GM18498 (cell line): Measurements from ENCODE around the gene CCK.
A peak's percentile ranks its signal among the peaks of the same experiment; 100 is the strongest.

ENCODE experiments used
- ATAC-seq: cut with Tn5 transposase; IDR thresholded peaks from one replicate; pipeline ENCODE4 v1.9.1; 2021; ENCODE audit warnings: mild to moderate bottlenecking, moderate library complexity; ENCODE audit not compliant: unreplicated experiment

Gene CCK

DNA sequence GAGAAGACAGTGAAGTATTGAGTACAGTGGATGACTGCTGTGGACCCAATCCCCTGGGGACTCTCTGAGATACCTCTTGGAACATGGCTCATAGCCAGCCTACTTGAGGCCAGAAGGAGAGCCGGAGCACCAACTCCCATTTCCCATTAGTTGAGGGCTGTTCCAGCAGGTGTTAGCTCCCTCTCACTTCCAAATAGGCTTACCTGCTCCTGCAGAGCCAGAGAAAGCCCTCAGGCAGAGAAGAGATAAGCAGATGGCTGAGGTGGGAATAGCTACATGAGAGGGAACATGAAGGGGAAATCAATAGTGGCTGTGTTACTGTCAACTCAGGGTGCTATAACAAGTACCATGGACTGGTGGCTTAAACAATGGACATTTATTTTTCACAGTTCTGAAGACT is 4.6 kb upstream of the CCK start:
- no peak for ATAC-seq

DNA sequence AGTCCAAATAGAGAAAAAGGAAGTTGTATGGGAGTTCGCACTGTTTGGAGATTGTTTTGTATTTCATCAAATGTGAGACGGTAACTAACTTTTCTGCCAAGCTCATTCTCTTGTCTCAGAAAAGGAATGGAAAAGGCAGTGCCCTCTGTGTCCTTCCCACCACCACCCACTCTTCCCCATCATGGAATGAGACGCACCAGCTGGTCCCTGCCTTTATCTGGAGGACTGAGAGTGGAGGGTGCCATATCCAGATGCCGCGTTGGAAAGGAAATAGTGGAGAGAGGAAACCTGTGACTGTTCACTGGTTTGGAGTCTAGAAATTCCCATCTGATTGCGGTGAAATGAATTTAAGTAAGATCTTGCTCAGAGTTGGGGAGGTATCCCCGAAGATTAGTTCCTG is 3.7 kb upstream of the CCK start:
- no peak for ATAC-seq

DNA sequence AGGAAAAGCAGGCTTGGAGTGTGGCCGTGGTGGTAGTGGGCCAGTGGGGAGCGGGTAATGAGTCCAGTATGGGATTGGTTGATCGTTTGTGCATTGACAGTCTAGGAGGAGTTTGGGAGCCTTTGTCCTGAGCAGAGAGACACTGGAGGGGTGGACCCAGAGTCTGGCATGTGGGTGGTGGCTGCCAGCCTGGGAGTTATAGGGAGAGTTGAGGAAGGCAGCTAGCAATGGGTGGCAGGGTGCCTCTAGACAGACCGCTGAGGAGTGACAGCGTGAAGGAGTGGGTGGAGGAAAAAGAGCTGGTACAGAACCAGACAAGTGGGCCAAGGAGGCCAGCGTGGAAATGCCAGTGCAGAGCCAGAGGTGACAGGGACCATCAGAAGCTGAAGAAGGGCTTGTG is 1.9 kb upstream of the CCK start:
- no peak for ATAC-seq

DNA sequence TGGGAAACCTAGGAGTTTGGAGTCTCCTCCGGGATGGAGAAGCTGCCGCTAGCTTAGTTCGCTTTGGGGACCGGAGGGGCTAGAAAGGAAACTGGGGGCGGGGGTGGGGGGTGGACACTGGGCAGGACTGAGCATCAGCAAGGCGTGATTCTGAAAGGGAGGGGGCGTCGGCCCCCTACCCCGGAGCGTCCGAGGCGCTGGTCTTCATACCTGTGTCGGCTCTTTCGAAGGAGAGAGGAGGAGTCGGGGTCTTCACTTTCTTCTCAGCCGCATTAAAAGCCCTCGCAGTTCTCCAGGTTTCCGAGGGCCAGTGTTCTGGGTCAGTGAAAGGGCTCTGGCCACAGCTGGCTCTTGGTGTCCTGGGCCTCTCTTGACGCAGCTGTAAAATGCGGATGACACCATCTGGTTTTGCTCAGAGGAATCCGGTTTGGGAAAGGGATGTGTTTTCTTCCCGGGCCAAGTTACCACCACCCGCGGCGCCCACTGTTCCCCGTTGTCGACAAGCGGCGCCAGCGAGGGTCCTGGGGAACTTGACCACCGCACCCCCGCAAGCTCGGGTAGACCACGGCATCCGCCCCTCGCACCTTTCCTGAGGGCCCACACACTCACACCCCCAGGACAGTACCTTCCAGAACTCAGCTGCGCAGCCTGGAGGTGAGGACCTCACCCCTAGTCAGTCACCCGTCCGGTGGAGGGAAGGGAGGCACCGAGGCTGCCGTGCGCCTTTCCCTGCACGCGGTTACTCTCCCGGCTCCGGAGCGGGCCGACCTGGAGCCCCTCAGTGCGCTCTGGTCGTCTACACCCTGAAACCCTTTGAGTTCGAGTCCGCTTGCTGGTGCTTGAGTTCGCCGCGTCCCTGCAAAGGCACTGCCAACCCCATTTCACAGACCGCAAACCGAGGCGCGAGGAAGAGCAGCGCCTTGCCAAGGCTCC is 660 bp downstream of the CCK start:
- ATAC-seq = no peak

DNA sequence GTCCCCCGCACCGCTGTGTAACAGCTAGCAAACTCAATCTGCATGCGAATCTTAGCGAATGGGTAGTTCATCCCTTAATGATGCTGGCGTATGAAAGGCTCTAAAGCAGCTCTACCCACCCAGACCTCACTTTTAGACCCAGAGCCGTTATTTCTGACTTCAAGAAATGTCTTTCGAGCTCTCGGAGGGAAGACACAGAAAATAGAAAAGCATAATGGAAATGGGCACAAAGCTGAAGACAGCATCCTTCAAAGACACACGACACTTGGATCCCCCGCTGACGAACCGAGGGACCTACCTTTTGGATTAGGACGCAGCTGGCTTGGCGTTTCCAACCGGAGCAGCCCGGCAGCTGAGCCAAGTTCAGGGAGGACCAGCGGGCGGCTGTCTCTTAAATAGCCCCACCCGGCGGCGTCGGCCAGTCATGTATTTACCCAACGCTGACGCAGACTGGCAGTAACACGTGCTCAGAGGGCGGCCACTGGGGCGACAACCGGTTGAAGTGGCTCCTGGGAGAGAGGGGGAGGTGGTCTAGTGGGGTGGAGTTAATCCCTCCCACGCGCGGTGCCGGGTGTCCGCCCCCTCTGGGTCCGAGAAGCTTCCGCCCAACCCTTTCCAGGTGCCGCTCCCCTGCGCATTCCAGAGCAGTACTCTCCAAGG is 1.5 kb downstream of the CCK start:
- no peak for ATAC-seq

DNA sequence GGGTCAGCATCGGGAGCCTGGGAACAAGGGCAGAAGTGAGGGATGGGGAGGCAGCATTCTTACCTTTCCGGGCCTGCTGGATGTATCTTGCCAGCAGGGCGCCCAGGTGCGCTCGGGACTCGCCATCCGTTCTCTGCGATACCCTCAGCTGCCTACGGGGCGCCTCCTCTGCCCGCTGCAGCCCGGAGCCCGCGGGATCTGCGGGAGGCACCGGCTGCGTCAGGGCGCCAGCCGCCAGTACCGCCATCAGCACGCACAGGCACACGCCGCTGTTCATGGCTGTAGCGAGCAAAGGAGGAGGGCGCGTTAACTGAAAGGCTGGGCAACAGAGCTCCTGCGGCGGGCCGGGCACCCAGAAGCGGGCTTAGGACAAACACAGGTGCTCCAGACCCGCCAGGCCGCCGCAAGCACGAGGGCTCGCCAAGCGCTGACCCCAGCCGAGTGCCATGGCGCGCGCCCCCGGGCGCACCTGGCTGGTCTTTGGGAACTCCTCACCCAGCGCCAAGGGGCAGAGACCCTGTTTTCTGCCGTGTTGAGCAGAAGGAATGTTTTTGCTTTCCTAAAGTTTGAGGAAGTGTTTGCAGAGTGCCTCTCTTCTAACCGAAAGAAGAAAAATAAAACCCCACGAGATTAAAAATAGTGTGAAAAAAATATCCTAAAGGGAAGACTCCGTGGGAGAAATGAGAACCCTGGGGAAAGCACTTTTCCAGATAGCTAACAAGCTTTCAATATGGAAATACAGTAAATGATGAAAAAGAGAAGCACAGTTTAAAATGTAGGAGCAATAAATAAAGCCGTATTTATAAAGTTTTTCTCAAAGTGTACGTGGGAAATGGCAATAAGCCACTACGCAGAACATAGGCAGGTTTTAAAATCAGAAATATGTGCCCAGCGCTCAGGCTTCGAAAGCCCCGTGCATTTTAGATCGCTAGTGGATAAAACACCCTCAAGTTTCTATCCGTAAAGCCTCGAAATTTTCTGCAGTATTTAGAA is 2.3 kb downstream of the CCK start:
- no peak for ATAC-seq

DNA sequence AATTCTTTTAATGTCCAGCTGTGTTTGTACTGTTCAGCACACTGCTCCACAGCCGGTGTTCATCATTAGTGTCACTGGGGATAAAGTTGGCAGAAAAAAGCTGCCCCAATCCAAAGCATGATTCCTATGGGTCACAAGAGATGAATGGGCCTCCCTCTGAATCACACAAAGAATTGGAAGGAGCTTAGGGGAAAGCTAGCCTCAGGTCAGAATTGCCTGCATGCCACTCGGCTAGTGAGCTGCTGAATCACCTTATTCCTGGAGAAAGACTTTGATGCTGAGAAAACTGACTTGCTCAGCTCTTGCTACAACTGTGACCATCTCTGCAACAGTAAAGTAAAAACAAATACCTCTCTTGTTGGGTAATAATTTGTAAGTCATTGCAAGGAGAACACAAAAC is 3.5 kb downstream of the CCK start:
- no peak for ATAC-seq

DNA sequence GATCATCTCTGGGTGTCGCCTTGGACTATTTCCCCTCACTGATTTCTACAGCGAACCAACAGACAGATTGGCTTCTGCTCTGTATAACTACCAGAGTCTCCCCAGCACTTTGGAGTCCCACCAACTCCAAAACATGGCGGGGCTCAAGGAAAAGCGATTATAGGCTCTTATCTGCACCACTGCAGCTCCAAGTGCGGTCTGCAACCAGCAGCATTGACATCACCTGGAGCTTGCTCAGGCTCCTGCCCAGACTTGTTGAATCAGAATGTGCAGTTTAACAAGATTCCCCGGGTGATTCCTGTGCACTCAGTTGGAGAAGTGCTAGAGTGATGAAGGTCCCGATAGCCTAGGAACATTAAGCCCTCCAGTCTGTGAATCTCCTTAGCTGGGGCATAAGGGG is 9.0 kb downstream of the CCK start:
- ATAC-seq = no peak

DNA sequence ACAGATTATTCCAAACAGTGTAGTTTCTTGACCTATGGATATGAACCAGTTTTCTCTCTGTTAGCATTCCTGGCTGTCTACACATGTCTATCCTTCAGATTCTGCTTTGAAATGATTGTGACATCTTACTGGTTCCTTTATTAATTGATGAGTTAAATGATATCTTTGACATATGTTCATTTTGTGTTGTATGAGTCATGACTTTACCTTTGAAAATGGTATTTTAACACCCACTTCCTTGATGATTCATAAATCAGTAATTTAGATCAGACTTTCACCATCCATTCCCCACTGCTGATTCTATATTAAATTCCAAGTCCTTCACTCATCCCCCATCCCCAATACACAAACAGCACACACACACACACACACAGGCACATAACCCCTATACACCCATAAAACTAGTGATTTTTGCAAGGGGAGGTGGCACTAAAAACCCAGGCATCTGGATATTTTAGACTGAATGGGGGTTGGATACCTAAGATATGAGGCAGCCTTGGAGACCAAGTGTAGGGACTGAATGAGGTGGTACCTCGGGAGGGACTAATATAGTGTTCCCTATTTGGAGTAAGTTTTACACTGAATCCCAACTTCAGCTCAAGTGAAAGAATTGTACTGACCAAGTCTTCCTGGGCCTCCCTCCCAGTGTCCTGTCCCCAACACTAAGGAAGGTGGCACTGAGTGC is 9.7 kb downstream of the CCK start:
- no peak for ATAC-seq

DNA sequence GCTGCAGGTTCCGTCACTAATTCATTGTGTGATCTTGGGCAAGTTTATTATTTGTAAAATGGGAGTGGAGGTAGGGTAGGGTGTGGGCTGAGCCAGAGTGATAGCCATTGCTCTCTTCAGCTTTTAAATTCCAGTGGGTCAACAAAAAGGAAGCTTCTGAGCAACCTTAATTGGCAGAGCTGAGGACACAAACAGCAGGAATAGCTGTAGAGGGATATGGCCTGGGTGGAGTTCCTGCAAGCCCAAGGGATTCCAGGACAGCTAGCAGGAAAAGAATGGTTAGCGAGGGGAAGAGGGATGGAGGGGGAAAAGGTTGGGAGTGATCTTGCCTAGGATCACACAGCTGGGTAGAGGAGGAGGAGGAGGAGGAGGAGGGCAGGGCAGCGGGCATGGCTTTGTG is 11.4 kb downstream of the CCK start:
- ATAC-seq = no peak

DNA sequence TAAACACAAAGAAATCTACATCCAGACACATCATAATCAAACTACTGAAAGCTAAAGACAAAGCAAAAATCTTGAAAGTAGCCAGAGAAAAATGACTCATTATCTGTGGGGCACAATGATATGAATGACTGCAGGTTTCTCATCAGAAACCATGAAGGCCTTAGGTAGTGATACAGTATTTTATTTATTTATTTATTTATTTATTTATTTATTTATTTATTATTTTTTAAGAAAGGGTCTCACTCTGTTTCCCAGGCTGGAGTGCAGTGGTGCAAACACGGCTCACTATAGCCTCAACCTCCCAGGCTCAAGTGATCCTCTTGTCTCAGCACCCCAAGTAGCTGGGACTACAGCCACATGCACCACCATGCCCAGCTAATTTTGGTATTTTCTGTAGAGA is 15.2 kb downstream of the CCK start:
- ATAC-seq = no peak

DNA sequence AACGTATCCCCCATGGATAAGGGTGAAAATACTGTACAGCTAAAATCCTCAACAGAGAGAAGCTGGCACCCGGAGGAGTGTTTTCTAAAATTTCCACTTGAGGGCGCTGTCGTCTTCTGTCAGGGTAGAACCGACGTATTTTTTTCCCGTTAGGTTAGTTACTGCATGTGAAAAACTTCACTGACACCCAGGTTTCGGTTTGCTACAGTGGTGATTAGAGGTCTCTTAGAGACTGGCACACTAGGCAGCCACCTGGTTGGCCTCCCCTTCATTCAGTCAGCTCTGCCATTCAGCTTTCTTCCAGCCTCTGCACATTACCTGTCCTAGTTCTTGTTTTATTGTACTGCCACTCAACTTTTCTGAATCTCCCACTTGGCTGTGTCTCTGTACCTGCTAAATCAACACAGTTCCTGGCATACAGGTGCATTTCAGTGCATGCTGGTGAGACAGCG is 18.4 kb downstream of the CCK start:
- ATAC-seq = peak; percentile 87

DNA sequence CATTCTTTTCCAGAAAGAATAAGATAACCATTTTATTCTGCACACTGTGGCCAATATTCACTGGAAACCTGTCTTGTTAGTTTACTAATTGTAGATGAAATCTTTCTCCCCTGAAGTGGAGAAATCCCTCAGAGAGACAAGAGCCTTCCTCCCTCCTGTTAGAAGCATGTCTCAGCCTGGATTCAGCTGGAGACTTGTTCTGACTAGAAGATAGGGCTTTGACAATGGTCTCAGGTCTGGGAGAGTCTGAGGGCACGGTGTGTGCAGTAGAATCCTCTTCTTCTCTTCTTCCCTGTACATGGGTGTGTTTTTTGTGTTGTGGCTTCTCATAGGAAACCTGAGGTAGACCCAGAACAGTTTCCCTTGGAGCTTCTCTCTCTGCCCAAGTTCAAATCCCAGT is 19.9 kb downstream of the CCK start:
- ATAC-seq = no peak

DNA sequence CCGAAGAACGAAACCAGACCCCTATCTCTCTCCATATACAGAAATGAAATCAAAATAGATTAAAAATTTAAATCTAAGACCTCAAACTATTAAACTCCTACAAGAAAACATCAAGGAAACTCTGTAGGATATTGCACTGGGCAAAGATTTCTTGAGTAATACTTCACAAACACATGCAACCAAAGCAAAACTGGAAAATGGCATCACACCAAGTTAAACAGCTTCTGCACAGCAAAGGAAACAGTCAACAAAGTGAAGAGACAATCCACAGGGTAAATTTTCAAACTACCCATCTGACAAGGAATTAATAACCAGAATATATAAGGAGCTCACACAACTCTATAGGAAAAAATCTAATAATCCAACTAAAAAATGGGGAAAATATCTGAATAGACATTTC is 29.4 kb downstream of the CCK start:
- ATAC-seq = no peak

DNA sequence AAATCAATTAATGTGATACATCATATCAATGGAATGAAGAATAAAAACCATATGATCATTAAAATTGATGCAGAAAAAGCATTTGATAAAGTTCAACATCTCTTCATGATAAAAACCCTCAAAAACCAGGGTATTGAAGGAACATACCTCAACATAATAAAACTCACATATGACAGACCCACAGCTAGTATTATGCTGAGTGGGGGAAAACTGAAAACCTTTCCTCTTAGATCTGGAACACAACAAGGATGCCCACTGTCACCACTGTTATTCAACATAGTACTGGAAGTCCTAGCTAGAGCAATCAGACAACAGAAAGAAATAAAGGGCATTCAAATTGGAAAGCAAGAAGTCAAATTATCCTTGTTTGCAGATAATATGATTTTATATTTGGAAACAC is 30.5 kb downstream of the CCK start:
- no peak for ATAC-seq

DNA sequence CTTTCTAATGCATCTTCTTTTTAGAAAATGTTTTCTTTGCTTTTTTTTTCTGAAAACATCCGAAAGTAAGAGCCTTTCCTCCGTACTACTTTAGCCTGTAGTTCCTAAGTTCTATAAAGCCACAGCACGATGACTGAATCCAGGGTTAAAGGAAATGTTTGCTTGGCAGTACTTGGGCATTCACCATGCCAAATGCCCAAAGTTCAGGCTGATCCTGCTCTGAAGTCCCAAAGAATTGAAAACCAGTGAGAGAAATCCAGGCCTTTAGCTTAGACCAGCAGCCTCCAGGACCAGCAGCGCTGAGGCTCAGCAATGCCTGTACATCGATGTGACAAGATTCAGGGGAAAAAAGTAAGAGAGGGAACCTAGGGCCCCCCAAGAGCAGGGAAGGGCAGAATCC is 35.1 kb downstream of the CCK start:
- no peak for ATAC-seq

DNA sequence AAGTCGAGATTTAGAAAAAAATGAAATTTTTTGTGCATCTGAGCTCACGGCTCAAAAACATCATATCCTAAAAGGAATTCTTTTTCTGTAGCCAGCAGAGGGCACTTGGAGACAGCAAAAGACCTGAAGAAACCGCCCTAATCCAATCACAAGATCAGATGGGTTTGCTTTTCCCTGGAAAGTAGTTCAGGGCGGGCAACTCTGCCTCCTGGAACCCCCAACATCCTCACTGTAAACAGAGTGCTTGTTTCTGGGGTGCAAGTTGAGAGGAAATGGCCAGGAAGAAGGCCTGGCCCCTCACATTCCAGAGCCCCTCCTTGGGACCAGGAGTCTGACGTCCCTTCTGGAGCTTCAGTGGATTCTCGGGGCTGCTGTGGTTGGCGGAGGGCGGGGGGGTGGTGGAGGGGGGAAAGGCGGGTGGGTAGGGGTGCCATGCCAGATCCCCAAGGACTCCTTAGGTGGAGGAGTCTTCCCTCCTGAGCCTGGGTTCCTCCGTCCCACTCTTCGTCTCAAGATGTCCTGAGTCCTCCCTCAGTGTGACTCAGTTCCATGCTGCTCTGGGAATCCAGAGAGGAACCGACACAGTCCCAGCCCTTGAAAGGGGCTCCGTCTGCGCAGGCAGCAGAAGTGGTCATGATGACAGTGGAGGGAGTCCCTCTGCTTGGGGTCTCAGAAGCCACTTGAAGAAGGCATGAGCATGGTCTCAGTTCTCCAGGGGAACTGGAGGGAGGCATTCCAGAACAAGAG is 35.9 kb downstream of the CCK start:
- ATAC-seq = no peak

DNA sequence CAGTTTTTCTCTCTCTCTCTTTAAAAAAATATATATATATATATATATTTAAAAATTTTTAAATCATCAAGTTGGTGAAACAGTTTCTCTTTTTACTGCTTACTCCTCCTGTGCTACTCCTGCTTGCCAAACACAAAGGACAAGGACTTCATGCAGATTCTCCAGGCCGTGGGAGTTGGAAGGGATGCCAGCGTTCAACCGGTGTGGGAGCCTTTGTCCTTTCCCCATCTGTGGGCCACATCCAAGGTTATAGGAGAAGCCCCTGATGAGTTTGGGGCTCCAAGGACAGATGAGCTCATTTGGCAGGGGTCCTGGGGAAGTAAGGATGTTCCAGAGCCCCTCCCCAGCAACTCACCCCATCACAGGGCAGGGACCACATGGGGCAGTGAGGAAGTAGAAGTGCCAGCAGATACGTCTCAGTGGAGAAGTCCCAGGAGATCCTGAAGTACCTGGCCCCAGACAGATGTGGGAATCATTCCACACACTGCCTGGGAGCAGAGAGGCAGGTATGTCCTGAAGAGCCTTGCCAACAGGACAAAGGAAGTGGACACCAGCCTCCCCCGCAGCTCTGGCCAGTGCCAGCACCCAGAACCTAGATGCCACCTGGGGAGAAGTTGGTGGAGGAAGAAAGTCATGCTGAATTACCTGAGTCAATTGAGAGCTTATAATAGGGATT is 36.6 kb downstream of the CCK start:
- ATAC-seq = no peak

DNA sequence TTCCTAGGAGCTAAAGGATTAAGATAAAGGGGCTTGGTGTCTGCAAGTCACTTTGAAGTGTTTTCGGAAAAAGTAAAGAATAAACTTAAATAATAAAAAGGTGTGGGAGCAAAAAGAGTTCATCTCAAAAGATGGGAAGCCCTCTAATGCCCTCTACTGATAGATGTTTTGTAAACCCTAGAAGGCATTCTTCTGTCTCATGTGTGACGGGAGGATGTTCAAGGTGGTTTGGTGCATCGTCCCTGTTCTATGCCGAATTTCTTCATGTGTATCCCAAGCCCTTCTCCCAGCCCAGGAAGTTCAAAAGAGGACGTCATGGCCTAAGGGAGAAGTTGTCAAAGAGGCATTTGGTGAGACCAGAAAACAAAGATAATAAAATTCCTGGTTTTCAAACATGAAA is 37.2 kb downstream of the CCK start:
- ATAC-seq = no peak
